ENCODE data around the gene AGAP1.

Gene AGAP1

GRCh38 chr2:235860111-235860510 lies 366.3 kb downstream of the AGAP1 start:
- no peak for DNase-seq

GRCh38 chr2:235860871-235861270 lies 367.0 kb downstream of the AGAP1 start:
- no peak for DNase-seq

DNA sequence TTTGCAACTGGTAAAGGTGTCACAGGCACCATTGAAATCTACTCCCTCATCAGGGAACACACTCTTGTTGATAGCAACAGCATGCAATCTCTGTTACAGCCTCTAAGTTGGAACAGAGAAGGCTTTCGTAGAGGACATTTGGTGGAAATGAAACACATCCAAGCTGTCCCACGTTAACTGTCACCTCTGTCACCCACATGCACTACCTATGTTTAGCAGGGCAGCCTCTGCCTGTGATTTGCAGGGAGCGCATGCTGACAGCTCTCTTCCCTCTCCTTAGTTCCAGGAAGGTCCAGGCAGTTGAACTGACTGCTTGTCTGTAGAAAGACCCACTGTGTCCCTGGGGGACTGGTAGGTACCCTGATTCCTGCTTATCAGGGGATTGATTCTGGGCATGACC lies 367.5 kb downstream of the AGAP1 start:
- no peak for DNase-seq

- no peak for DNase-seq
Observed at GRCh38 chr2:235863414-235863813, 369.6 kb downstream of the AGAP1 start.

GRCh38 chr2:235864302-235864701 lies 370.5 kb downstream of the AGAP1 start:
- no peak for DNase-seq

DNA sequence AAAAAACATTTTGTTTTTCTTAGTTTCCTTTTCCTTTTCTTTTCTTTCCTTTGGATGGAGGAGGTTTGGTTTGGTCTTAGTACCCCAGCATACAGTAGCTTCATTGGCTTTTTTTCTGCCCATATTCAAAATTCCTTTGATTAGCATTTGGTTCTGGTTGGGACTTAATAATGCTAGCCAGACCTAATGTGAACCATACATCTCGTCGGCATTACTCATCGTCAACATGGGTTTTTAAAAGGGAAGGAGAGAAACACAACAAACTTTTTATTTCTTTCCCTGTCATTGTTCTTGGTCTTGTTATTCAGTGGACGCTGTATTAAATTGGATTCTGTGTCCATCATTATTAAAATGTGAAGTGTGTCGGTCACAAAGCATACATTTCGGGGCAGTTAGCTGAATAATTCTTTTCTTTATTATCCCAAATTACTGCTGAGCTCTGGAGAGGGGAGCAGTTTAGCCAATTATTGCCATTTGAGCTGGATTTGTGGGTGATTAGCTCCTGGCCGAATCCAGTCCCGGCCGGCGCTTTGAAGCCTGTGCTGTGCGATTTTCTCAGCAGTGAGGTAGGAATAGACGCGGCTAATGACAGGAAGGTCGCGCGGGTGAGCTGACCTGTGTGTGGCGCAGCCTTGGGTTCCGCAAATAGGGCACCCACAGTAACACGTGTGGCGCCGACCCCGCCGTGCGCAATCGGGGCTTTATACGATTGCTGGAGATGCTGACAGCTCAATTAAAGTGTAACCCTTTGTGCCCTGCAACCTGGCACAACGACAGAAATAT lies 371.1 kb downstream of the AGAP1 start:
- DNase-seq: no peak

GRCh38 chr2:235866373-235866772 lies 372.5 kb downstream of the AGAP1 start:
- DNase-seq: no peak

DNA sequence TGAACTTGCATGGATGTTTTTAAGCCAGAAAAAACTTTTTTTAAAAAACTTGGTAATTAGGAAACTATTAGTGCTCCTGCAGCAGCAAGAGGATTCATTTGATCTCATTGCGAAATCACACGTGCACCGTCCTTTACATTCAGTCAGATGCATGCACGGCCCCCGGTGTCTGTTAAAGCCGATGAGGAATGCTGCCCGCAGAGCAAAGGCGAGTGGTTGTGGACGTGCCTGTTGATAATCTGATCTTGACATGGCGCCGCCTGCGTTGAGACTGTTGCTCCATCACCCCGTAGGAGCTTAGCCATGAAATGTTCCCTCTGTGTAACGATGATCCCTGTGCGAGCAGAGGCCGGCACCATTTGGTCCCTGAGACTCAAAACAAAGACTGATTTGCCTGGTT lies 374.4 kb downstream of the AGAP1 start:
- no peak for DNase-seq

- no peak for DNase-seq
Observed at GRCh38 chr2:235868645-235869044, 374.8 kb downstream of the AGAP1 start.

GRCh38 chr2:235870515-235870914 lies 376.7 kb downstream of the AGAP1 start:
- no peak for DNase-seq

- no peak for DNase-seq
Observed at GRCh38 chr2:235876099-235876679, 382.3 kb downstream of the AGAP1 start.

- DNase-seq: no peak
Observed at GRCh38 chr2:235877275-235877802, 383.5 kb downstream of the AGAP1 start.

GRCh38 chr2:235879116-235879515 lies 385.3 kb downstream of the AGAP1 start:
- no peak for DNase-seq

- DNase-seq: no peak
Observed at GRCh38 chr2:235883675-235884074, 389.8 kb downstream of the AGAP1 start.

GRCh38 chr2:235889302-235889630 lies 395.4 kb downstream of the AGAP1 start:
- DNase-seq: no peak

DNA sequence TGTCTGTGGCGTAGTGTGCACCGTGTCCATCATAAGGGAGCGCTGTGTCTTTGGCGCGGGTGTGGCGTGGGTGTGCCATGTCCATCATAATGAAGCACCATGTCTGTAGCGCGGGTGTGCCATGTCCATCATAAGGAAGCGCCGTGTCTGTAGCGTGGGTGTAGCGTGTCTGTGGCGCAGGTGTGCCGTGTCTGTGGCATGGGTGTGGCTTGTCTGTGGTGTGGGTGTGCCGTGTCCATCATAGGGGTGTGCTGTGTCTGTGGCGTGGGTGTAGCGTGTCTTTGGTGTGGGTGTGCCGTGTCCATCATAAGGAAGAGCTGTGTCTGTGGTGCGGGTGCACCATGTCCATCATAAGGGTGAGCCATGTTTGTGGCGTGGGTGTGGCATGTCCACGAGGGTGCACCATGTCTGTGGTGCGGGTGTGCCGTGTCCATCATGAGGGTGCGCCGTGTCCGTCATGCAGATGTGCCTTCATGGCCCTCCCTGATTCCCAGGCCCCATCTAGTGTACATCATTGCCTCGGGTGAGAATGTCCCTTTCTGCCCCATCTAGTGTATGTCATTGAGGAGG lies 399.4 kb downstream of the AGAP1 start:
- DNase-seq: no peak

- no peak for DNase-seq
Observed at GRCh38 chr2:235894839-235895238, 401.0 kb downstream of the AGAP1 start.

- no peak for DNase-seq
Observed at GRCh38 chr2:235896061-235896460, 402.2 kb downstream of the AGAP1 start.

- no peak for DNase-seq
Observed at GRCh38 chr2:235897992-235898391, 404.1 kb downstream of the AGAP1 start.

- DNase-seq: no peak
Observed at GRCh38 chr2:235898766-235899165, 404.9 kb downstream of the AGAP1 start.

GRCh38 chr2:235900631-235901030 lies 406.8 kb downstream of the AGAP1 start:
- no peak for DNase-seq

GRCh38 chr2:235901243-235901642 lies 407.4 kb downstream of the AGAP1 start:
- DNase-seq: no peak

- no peak for DNase-seq
Observed at GRCh38 chr2:235903782-235904584, 410.1 kb downstream of the AGAP1 start.

DNA sequence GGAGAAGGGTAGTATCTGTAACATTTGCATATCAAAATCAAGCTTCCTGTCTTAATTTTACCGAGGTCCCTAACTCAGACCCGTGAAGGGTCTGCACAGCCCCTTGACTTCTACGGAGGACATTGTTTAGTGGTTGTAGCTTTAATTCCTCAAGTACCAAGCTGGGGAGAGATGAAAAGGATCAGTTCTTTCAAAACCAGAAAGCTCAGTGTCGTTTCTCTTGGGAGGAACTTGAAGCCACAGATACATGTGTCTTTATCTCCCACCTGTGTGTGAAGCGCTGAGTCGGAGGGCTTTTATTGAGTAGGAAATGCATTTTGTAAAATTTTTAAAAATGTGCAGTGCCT lies 410.7 kb downstream of the AGAP1 start:
- DNase-seq: no peak
